Colonic mucosa (tissue), 4 donors: ENCODE data around the gene GTF3C5. TPM values are rescaled to one million over a fixed set of nuclear protein-coding genes. Genes with fewer than 3 reads are reported as not detected.

Source experiments
- DNase-seq: peaks from one replicate; pipeline ENCODE4 v3.0.0-alpha.2; 2020
- H3K27ac ChIP-seq: fragments of 200-600 bp; one replicate; pipeline ENCODE4 v1.8.0; 2021
- H3K27me3 ChIP-seq: fragments of 200-600 bp; one replicate; pipeline ENCODE4 v1.8.0; 2021
- H3K36me3 ChIP-seq: fragments of 200-600 bp; one replicate; pipeline ENCODE4 v1.8.0; 2021
- H3K4me1 ChIP-seq: fragments of 200-600 bp; one replicate; pipeline ENCODE4 v1.8.0; 2021; ENCODE audit warnings: mild to moderate bottlenecking
- H3K4me3 ChIP-seq: fragments of 200-600 bp; one replicate; pipeline ENCODE4 v1.8.0; 2021
- H3K9ac ChIP-seq, 2 donors: one replicate each; pipeline ENCODE4 v1.7.0; 2013; ENCODE audit warnings: control low read depth in 2 of 2, low read depth in 2 of 2, low read length in 2 of 2
- H3K9me3 ChIP-seq: fragments of 200-600 bp; one replicate; pipeline ENCODE4 v1.8.0; 2021
- intact Hi-C: fragments of 100-400 bp; cut with DNase I; formaldehyde crosslinking; loops from one replicate; pipeline ENCODE4 v1.14.1; 2022
- total RNA-seq, 2 donors: library from RNA; stranded (reverse); fragmentation: NEBNext Ultra II Directional in 1 of 2; extraction: Animal tissue kit (Norgen Biotek cat#: 25700) in 1 of 2; gene quantifications; one replicate each; pipeline ENCODE4 v1.2.1, GENCODE V29; 2021
- TF ChIP-seq, protein P1 (sequence below): fragments of 200-600 bp; IDR thresholded peaks from one replicate; pipeline ENCODE4 v1.8.0; 2022; ENCODE audit warnings: antibody characterized with exemption, mild to moderate bottlenecking
- donor health status: healthy.
- donor health status: DM: no; HTN: no; CAD: no.
- donor health status: DM: no; HTN: no; CAD: no.

GTF3C5 gene, protein sequence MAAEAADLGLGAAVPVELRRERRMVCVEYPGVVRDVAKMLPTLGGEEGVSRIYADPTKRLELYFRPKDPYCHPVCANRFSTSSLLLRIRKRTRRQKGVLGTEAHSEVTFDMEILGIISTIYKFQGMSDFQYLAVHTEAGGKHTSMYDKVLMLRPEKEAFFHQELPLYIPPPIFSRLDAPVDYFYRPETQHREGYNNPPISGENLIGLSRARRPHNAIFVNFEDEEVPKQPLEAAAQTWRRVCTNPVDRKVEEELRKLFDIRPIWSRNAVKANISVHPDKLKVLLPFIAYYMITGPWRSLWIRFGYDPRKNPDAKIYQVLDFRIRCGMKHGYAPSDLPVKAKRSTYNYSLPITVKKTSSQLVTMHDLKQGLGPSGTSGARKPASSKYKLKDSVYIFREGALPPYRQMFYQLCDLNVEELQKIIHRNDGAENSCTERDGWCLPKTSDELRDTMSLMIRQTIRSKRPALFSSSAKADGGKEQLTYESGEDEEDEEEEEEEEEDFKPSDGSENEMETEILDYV
- total RNA-seq: 10 to 100 TPM; 42.3 to 70.9 TPM

DNA sequence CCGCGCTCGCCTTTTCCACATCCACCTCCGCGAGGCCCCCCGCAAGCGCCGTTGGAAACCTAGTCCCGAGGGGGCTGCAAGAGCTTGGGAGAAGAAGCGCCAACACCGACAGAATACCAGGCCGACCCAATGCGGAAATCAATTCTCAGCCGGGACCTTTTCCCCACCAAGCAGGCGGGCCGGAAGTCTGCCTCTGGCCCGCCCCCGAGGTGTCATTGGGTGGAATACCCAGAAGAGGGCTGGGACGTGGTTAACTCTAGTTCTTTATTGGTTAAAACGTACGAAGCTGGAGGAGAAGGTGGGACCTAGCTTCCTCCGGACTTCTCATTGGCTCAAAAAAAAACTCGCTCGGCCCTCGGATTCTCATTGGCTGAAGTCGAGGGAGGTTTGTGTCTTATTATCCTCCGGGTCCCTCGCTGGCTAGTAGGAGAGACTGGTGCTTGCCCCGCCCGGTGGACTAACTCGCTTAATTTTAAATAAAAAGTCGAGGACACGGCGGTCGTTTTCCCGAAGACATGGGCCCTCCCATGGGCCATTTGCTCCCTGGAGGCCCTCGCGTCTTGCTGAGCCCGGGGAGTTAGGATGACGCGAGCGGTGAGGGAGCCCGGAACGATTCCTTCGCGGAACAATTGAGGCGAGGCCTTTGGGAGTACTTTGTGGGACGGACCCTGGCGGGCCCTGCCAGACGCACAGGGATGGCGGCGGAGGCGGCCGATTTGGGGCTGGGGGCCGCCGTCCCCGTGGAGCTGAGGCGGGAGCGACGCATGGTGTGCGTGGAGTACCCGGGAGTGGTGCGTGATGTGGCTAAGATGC lies at the start of gene GTF3C5:
GTF3C5 (plus strand) TSS at position 681 of the 813 bp plus-strand sequence; CDS start at position 696, 15 bp downstream.
- DNase-seq: peak; percentile 95
- TF ChIP-seq, protein P1, sequence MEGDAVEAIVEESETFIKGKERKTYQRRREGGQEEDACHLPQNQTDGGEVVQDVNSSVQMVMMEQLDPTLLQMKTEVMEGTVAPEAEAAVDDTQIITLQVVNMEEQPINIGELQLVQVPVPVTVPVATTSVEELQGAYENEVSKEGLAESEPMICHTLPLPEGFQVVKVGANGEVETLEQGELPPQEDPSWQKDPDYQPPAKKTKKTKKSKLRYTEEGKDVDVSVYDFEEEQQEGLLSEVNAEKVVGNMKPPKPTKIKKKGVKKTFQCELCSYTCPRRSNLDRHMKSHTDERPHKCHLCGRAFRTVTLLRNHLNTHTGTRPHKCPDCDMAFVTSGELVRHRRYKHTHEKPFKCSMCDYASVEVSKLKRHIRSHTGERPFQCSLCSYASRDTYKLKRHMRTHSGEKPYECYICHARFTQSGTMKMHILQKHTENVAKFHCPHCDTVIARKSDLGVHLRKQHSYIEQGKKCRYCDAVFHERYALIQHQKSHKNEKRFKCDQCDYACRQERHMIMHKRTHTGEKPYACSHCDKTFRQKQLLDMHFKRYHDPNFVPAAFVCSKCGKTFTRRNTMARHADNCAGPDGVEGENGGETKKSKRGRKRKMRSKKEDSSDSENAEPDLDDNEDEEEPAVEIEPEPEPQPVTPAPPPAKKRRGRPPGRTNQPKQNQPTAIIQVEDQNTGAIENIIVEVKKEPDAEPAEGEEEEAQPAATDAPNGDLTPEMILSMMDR: no peak
- Histone ChIP-seq H3K27me3 (no peaks in the 10 kb centered on the region), H3K4me1 (peaks cover 9% of the 10 kb centered on the region), H3K9ac (peak within 1 kb of the TSS; percentile 93 to 99), H3K36me3 (no peaks in the 10 kb centered on the region), H3K27ac (peak within 1 kb of the TSS; percentile 78), H3K4me3 (peak within 1 kb of the TSS; percentile 77), H3K9me3 (no peaks in the 10 kb centered on the region)
- intact Hi-C loops: loop anchor here (5.0 kb wide), 1 partner anchor 117 kb away; no protein-coding TSS in a partner anchor

DNA sequence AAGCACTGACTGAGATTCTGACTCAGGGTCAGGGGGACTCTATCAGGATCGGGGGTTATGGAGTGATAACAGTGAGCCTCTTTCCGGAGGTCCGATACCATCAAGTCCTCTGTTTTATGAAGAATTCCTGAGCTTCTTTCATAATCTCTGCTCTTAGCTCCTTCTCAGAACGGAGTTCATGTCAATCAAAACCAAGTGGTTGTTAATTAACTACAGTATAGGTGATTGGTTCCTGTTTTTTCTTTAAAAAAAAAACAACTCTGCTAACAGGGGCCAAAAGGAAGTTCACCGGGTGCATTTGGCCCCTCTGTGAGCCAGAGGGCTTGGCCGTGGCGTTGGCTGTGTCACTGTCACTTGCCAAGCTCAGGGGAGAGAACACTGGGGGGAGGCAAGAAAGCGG lies 48.3 kb upstream of the GTF3C5 start:
- no peak overlapping the region for H3K9ac ChIP-seq
- no peak overlapping the region for H3K4me3 ChIP-seq
- H3K4me1 ChIP-seq: no peaks in the 10 kb centered on the region
- TF ChIP-seq, protein P1: no peak
- H3K27ac ChIP-seq: no peak overlapping the region
- H3K36me3 ChIP-seq: no peaks in the 10 kb centered on the region
- H3K27me3 ChIP-seq: peaks cover 20% of the 10 kb centered on the region
- intact Hi-C loops: no loop called here
- no peaks in the 10 kb centered on the region for H3K9me3 ChIP-seq
- DNase-seq: no peak

DNA sequence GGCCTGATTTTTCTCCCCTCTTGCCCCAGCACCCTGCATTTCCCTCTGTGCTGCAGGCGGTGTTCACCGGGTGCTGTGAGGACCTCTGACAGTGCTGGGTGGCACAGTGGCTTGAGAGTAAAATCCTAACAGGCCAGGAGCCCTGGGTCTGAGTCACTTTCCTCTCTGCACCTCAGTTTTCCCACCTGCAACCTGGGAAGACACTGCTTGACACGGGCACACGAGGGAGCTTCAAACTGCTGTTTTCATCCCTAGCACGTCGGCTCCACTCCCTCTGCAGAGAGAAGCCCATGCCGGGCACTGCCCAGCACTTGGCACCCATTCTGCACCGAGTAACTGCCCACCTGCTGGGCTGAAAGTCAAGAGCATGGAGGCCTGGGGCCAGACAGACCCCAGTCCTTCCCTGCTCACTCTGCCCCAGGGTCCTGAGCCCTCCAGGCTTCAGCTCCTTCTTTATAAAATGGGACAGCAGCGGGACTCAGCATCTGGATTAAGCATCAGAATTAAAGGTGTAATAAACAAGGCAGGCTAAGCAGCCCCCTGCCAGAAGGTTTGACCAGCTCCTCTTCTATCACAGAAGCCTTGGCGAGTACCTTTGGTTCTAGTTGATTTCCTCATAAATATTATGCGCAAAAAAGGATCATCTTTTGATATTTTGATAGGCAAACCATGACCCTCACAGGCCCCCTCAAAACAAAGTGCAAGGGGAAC lies 47.2 kb upstream of the GTF3C5 start:
- no peak overlapping the region for H3K27ac ChIP-seq
- no peak for DNase-seq
- intact Hi-C loops: no loop called here
- H3K4me3 ChIP-seq: no peak overlapping the region
- no peaks in the 10 kb centered on the region for H3K9me3 ChIP-seq
- H3K9ac ChIP-seq: no peak overlapping the region
- H3K27me3 ChIP-seq: peaks cover 14% of the 10 kb centered on the region
- TF ChIP-seq, protein P1: no peak
- no peaks in the 10 kb centered on the region for H3K36me3 ChIP-seq
- H3K4me1 ChIP-seq: no peaks in the 10 kb centered on the region

DNA sequence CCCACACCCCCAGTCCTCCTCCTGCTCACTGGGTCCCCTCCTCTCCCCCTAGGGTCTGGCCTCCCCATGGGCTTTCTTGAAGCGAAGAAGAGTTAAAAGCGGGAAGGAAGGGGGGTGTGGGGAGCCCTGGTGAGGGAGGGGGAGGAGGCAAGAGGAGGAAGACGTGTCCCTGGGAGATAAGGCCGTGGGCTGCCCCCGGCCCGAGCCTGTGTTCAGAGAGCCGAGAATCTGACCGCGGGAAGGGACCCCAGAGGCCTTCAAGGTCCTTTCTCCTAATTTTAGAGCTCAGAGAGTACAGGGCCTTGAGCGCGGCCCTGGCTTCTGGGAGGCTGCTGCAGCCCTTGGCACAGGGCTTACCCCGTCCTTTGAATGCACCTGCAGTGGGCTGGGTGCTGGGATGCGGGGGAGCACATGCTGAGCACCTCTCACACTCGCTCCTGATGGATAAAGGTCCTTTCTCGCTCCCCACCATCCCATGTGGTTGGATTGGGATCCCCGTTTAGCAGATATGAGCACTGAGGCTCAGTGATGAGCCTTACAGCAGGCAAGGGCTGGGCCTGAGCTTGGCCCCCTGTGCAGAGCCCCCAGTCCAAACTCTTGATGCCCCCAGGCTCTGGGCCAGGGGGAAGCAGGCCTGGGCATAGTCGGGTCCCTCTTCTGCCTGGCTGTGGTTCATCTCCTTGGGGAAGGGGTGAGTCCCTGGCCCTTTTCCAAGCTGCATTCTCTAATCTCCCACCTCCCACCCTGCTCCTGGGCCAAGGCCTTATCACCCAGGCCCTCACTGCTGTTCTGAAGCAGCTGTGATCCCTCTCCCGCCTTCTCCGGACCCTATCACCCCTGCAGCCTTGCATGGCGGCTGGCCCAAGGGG lies 46.4 kb upstream of the GTF3C5 start:
- H3K4me3 ChIP-seq: no peak overlapping the region
- H3K36me3 ChIP-seq: no peaks in the 10 kb centered on the region
- H3K4me1 ChIP-seq: no peaks in the 10 kb centered on the region
- H3K9ac ChIP-seq: no peak overlapping the region
- no peak overlapping the region for H3K27ac ChIP-seq
- intact Hi-C loops: no loop called here
- H3K27me3 ChIP-seq: peaks cover 8% of the 10 kb centered on the region
- TF ChIP-seq, protein P1: no peak
- no peaks in the 10 kb centered on the region for H3K9me3 ChIP-seq
- no peak for DNase-seq
